ENCODE data around the gene OPN5. TPM values are rescaled to one million over a fixed set of nuclear protein-coding genes. Genes with fewer than 3 reads are reported as not detected.

The OPN5 gene
- total and polyA plus RNA-seq, 12 donors: 0.16 TPM; not detected in 11

DNA sequence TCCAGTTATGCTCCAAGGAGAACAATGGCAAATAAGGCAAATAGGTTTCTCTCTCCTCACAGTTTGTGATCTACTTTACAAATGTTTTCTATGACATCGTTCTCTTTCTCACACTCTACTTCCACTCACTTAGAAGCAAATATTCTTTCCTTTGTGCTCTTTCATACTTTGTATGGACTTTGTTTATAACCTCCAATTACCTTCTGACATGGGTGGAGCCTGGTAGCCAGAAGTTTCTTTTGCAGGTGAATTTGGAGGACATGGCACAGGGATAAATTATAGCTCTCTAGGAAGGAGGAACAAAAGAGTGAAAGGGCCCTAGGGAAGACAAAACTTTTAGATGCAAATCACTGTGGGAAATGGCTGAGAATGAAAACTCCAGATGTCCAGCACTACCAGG, 69.3 kb downstream of the OPN5 start:
- H3K27me3 ChIP-seq: no peaks in the 10 kb centered on the region
- intact Hi-C loops (cut with DNase I): no loop called here
- H3K4me3 ChIP-seq: no peak overlapping the region
- DNase-seq: no peak
- H3K9me3 ChIP-seq (replicated peaks in 1 of 3): no peaks in the 10 kb centered on the region
- H3K36me3 ChIP-seq (replicated peaks in 1 of 2): no peaks in the 10 kb centered on the region
- no peaks in the 10 kb centered on the region for H3K4me1 ChIP-seq (replicated peaks in 1 of 2)
- H3K27ac ChIP-seq: no peak overlapping the region
- TF ChIP-seq, protein P1, sequence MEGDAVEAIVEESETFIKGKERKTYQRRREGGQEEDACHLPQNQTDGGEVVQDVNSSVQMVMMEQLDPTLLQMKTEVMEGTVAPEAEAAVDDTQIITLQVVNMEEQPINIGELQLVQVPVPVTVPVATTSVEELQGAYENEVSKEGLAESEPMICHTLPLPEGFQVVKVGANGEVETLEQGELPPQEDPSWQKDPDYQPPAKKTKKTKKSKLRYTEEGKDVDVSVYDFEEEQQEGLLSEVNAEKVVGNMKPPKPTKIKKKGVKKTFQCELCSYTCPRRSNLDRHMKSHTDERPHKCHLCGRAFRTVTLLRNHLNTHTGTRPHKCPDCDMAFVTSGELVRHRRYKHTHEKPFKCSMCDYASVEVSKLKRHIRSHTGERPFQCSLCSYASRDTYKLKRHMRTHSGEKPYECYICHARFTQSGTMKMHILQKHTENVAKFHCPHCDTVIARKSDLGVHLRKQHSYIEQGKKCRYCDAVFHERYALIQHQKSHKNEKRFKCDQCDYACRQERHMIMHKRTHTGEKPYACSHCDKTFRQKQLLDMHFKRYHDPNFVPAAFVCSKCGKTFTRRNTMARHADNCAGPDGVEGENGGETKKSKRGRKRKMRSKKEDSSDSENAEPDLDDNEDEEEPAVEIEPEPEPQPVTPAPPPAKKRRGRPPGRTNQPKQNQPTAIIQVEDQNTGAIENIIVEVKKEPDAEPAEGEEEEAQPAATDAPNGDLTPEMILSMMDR (IDR thresholded peaks at IDR 0.05): no peak
- no peak for TF ChIP-seq POLR2A (IDR thresholded peaks at IDR 0.05)
- 77 to 94% (median 86%) methylated on average over 1 of the region's 1 CpG for WGBS, 4 donors

DNA sequence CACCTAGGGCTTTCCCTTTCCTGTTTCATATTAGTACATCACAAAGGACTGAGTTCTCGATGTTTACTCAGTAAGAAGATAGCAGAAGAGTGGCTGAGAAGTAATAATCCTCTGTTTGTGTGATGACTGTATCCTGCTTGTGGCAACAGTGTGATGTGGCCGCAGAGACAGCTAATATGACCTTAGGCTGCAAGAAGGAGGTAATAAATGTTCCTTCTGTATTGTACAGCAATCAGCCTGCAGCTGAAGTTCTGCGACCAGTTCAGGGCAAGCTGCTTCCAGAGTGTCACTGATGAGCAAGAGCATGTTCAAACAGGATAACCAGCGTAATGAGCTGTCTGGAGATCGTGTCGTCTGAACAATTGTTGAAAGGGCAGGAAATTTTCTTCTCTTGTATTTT, 70.9 kb downstream of the OPN5 start:
- Histone ChIP-seq H3K27ac (no peak overlapping the region), H3K9me3 (replicated peaks in 1 of 3) (no peaks in the 10 kb centered on the region), H3K27me3 (no peaks in the 10 kb centered on the region), H3K4me3 (no peak overlapping the region), H3K4me1 (replicated peaks in 1 of 2) (no peaks in the 10 kb centered on the region), H3K36me3 (replicated peaks in 1 of 2) (no peaks in the 10 kb centered on the region)
- no peak for TF ChIP-seq POLR2A (IDR thresholded peaks at IDR 0.05)
- TF ChIP-seq, protein P1 (IDR thresholded peaks at IDR 0.05): no peak
- intact Hi-C loops (cut with DNase I): no loop called here
- no peak for DNase-seq
- WGBS, 4 donors: 68 to 77% (median 71%) methylated on average over 6 of the region's 6 CpGs

DNA sequence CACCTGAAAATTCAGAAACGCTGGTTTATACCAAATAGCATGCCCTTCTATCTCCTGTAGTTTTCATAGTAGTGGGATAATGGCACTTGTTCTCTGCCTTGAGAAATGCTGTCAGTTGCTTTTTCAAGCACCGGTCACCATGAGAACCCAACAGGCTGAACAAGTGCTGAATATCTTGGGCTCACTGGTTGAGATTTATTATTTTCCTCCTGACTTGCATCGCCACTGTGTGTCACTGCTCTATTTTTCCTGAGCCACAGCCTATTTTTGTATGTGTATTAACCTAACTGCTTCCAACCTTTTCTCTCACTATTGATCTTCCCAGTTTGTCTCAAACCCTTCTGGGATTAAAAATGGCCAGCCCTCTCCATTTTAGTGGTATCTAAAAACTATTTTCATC, 71.9 kb downstream of the OPN5 start:
- TF ChIP-seq POLR2A (IDR thresholded peaks at IDR 0.05): no peak
- TF ChIP-seq, protein P1 (IDR thresholded peaks at IDR 0.05): no peak
- no peak overlapping the region for H3K27ac ChIP-seq
- DNase-seq: no peak
- no peaks in the 10 kb centered on the region for H3K27me3 ChIP-seq
- H3K9me3 ChIP-seq (replicated peaks in 1 of 3): no peaks in the 10 kb centered on the region
- 65 to 71% (median 69%) methylated on average over 3 of the region's 3 CpGs for WGBS, 4 donors
- intact Hi-C loops (cut with DNase I): no loop called here
- no peaks in the 10 kb centered on the region for H3K36me3 ChIP-seq (replicated peaks in 1 of 2)
- no peaks in the 10 kb centered on the region for H3K4me1 ChIP-seq (replicated peaks in 1 of 2)
- H3K4me3 ChIP-seq: no peak overlapping the region

DNA sequence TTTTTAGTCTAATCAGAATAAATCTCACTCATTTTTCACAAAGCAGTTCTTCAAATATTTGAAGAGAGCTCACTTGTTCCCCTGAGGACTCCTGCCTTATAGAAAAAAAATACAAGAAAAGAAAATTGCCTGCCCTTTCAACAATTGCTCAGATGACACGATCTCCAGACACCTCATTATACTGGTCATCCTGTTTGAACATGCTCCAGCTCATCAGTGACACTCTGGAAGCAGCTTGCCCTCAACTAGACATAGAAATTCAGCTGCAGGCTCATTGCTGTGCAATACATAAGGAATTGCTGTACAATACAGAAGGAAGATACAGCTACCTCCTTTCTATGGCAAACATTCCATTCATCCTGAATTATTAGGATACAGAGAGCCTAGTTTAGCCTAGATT, 73.1 kb downstream of the OPN5 start:
- Histone ChIP-seq H3K4me3 (no peak overlapping the region), H3K27ac (no peak overlapping the region), H3K9me3 (replicated peaks in 1 of 3) (no peaks in the 10 kb centered on the region), H3K36me3 (replicated peaks in 1 of 2) (no peaks in the 10 kb centered on the region), H3K4me1 (replicated peaks in 1 of 2) (no peaks in the 10 kb centered on the region), H3K27me3 (no peaks in the 10 kb centered on the region)
- WGBS, 4 donors: 48 to 68% (median 59%) methylated on average over 1 of the region's 1 CpG
- DNase-seq: no peak
- TF ChIP-seq, protein P1 (IDR thresholded peaks at IDR 0.05): no peak
- no peak for TF ChIP-seq POLR2A (IDR thresholded peaks at IDR 0.05)
- intact Hi-C loops (cut with DNase I): no loop called here

Measured in adrenal gland (tissue), 12 donors.